Mesenchymal stem cell (in vitro differentiated cells and primary cell): ENCODE measurements around the gene CD2BP2.

Experiments used
- DNase-seq: peaks from one replicate; pipeline ENCODE4 v3.0.0-alpha.2; 2013
- H2AFZ ChIP-seq: one replicate; pipeline ENCODE4 v1.6.1; 2013; ENCODE audit warnings: low read depth, mild to moderate bottlenecking, control low read depth, inconsistent platforms, low read length, moderate library complexity
- H2AK5ac ChIP-seq: 2 replicates; pipeline ENCODE4 v1.6.1; 2013; ENCODE audit warnings: low read length, moderate library complexity, mild to moderate bottlenecking, inconsistent platforms; ENCODE audit not compliant: severe bottlenecking
- H2BK120ac ChIP-seq: one replicate; pipeline ENCODE4 v1.6.1; 2013; ENCODE audit warnings: low read depth, mild to moderate bottlenecking, inconsistent platforms, low read length, moderate library complexity
- H2BK12ac ChIP-seq, 2 experiments: one replicate each; pipeline ENCODE4 v1.6.1; 2013; ENCODE audit warnings: inconsistent platforms in 2 of 2, low read length in 2 of 2, mild to moderate bottlenecking in 2 of 2, moderate library complexity in 2 of 2, control low read depth in 1 of 2
- H2BK15ac ChIP-seq: one replicate; pipeline ENCODE4 v1.6.1; 2013; ENCODE audit warnings: mild to moderate bottlenecking, low read depth, inconsistent platforms; ENCODE audit not compliant: poor library complexity, severe bottlenecking
- H2BK5ac ChIP-seq: 2 replicates; pipeline ENCODE4 v1.6.1; 2013; ENCODE audit warnings: low read depth, mild to moderate bottlenecking, low read length, control low read depth, inconsistent platforms; ENCODE audit not compliant: poor library complexity, severe bottlenecking
- H3K14ac ChIP-seq, 2 experiments: one replicate each; pipeline ENCODE4 v1.6.1; 2013; ENCODE audit warnings: inconsistent platforms in 2 of 2, low read length in 2 of 2, control low read depth in 1 of 2, mild to moderate bottlenecking in 1 of 2, moderate library complexity in 1 of 2
- H3K18ac ChIP-seq, 2 experiments: one replicate each; pipeline ENCODE4 v1.6.1; 2013; ENCODE audit warnings: inconsistent platforms in 2 of 2, low read length in 2 of 2, control low read depth in 1 of 2, low read depth in 1 of 2, mild to moderate bottlenecking in 1 of 2
- H3K23ac ChIP-seq, 2 experiments: one replicate each; pipeline ENCODE4 v1.6.1; 2013; ENCODE audit warnings: inconsistent platforms in 2 of 2, low read length in 2 of 2, mild to moderate bottlenecking in 2 of 2, moderate library complexity in 2 of 2, control low read depth in 1 of 2
- H3K27ac ChIP-seq: 2 replicates; pipeline ENCODE4 v1.5.1; 2013; ENCODE audit warnings: mild to moderate bottlenecking, moderate library complexity, low read length, control low read depth, inconsistent platforms; ENCODE audit not compliant: poor library complexity, severe bottlenecking
- H3K27me3 ChIP-seq, 2 experiments: 2 replicates each; pipeline versions ENCODE4 v1.6.1 to v1.7.0; 2013; ENCODE audit warnings: low read length in 2 of 2, mild to moderate bottlenecking in 2 of 2, moderate library complexity in 2 of 2, control low read depth in 1 of 2, inconsistent platforms in 1 of 2; ENCODE audit not compliant: control insufficient read depth in 1 of 2, insufficient read depth in 1 of 2
- H3K36me3 ChIP-seq, 2 experiments: 2 replicates each; pipeline versions ENCODE4 v1.6.1 to v1.7.0; 2013; ENCODE audit warnings: low read length in 2 of 2, control low read depth in 1 of 2, inconsistent platforms in 1 of 2, low read depth in 1 of 2, mild to moderate bottlenecking in 1 of 2; ENCODE audit not compliant: insufficient read depth in 2 of 2, control insufficient read depth in 1 of 2
- H3K4ac ChIP-seq, 2 experiments: one replicate each; pipeline ENCODE4 v1.6.1; 2013; ENCODE audit warnings: inconsistent platforms in 2 of 2, low read length in 2 of 2, mild to moderate bottlenecking in 2 of 2, moderate library complexity in 2 of 2, control low read depth in 1 of 2, low read depth in 1 of 2
- H3K4me1 ChIP-seq: 2 replicates; pipeline ENCODE4 v1.6.1; 2013; ENCODE audit warnings: low read depth, low read length, control low read depth; ENCODE audit not compliant: control insufficient read depth, insufficient read depth
- H3K4me2 ChIP-seq: 2 replicates; pipeline ENCODE4 v1.6.1; 2013; ENCODE audit warnings: low read length, mild to moderate bottlenecking, inconsistent platforms; ENCODE audit not compliant: poor library complexity, severe bottlenecking
- H3K4me3 ChIP-seq, 2 experiments: 2 replicates each; pipeline versions ENCODE4 v1.5.1 to v1.7.0; 2013; ENCODE audit warnings: low read length in 2 of 2, mild to moderate bottlenecking in 2 of 2, control low read depth in 1 of 2, low read depth in 1 of 2; ENCODE audit not compliant: insufficient read depth in 1 of 2
- H3K79me1 ChIP-seq: replicated peaks from 2 replicates; pipeline ENCODE4 v1.6.1; 2013; ENCODE audit warnings: mild to moderate bottlenecking, control low read depth, low read length, inconsistent platforms; ENCODE audit not compliant: poor library complexity, severe bottlenecking
- H3K9ac ChIP-seq: 2 replicates; pipeline ENCODE4 v1.7.0; 2013; ENCODE audit warnings: mild to moderate bottlenecking, low read length, moderate library complexity
- H3K9me3 ChIP-seq: 2 replicates; pipeline ENCODE4 v1.7.0; 2013; ENCODE audit warnings: mild to moderate bottlenecking, low read length; ENCODE audit not compliant: control insufficient read depth
- H4K8ac ChIP-seq: one replicate; pipeline ENCODE4 v1.6.1; 2013; ENCODE audit warnings: inconsistent platforms, mild to moderate bottlenecking, low read length, moderate library complexity
- H4K91ac ChIP-seq: one replicate; pipeline ENCODE4 v1.6.1; 2013; ENCODE audit warnings: mild to moderate bottlenecking, low read length, inconsistent platforms
- WGBS: methylation state at CpG from one replicate; pipeline ENCODE4 v1.1.7; 2013; ENCODE audit warnings: mixed read lengths; 5-methylcytosine and 5-hydroxymethylcytosine counted together

CD2BP2 gene

DNA sequence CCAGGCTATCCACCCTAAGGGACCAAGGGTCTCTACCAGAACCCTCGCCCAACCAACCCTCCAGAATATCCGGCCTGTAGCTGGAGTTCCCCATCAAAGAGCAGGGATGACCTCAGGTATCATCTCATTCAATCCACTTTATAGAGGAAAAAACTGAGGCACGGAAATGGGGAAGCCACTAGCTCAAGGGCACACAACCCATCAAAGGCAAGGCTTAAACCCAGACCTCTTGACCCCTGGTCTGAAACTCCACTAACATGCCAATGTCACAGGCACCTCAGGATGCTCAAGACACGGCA lies 13.6 kb upstream of the CD2BP2 start:
- peak overlapping the region; percentile 45 for H2AK5ac ChIP-seq
- H3K14ac ChIP-seq, result peak overlapping the region in 1 of 2 experiments; percentile 78
- H3K23ac ChIP-seq, result peak overlapping the region in 1 of 2 experiments; percentile 79
- peaks cover 25% of the 10 kb centered on the region for H3K4me1 ChIP-seq
- H2BK5ac ChIP-seq, result peak overlapping the region; percentile 21
- H3K9me3 ChIP-seq, result no peaks in the 10 kb centered on the region
- no peak overlapping the region for H4K91ac ChIP-seq
- no peak overlapping the region for H2BK15ac ChIP-seq
- H3K27me3 ChIP-seq, result no peaks in the 10 kb centered on the region
- peak overlapping the region; percentile 93 for H3K4me2 ChIP-seq
- H2BK120ac ChIP-seq, result no peak overlapping the region
- DNase-seq, result no peak
- H2BK12ac ChIP-seq, result peak overlapping the region in 1 of 2 experiments; percentile 19
- H3K4me3 ChIP-seq, result peak overlapping the region; percentile 71 to 98
- peak overlapping the region; percentile 89 for H3K9ac ChIP-seq
- no peak overlapping the region for H4K8ac ChIP-seq
- 47% methylated on average over 4 of the region's 4 CpGs for WGBS
- peaks cover 2% of the 10 kb centered on the region for H3K79me1 ChIP-seq
- H3K27ac ChIP-seq, result peak overlapping the region; percentile 79
- no peak overlapping the region for H2AFZ ChIP-seq
- peak overlapping the region; percentile 12 to 53 for H3K18ac ChIP-seq
- H3K36me3 ChIP-seq, result peaks cover 18 to 27% of the 10 kb centered on the region in 2 experiments
- peak overlapping the region in 1 of 2 experiments; percentile 45 for H3K4ac ChIP-seq

DNA sequence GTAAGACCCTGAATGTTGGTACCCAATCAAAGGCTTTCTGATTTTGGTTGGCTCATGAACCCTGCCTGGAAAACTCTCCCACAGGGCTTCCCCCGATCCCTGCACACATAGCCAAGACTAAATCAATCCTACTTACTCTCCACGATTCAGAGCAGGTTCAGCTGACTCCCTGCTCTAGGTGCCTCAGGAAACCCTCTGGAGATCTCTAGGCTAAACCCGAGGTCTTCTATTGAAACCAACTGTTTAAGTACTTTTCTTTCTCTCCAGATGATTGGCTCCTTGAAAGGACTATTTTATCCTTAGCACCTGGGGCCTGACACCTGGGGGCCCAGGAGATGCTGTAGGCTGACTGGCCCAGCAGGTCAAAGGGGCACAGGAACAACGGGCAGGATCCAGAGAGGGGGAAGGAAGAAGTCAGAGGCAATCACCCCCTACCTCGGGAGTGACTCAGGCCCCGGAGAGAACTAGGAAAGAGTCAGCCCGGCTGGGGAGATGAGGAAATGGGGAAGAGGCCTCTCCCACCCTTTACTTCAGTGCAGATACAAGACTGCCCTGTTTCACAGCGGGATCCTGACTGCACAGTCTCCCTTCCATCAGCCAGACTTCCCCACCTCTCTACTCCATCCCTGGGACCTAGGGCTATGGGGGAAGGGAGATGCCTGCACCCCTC lies 13.1 kb upstream of the CD2BP2 start:
- DNase-seq, result peak; percentile 72

GRCh38 chr16:30367349-30368009 lies 12.4 kb upstream of the CD2BP2 start:
- no peak for DNase-seq
- Histone ChIP-seq H3K27ac (no peak overlapping the region), H2AK5ac (no peak overlapping the region), H2BK120ac (no peak overlapping the region), H3K9ac (peak overlapping the region; percentile 89), H3K36me3 (peaks cover 21 to 39% of the 10 kb centered on the region in 2 experiments), H2BK12ac (no peak overlapping the region), H3K4me1 (peaks cover 26% of the 10 kb centered on the region), H3K79me1 (peaks cover 4% of the 10 kb centered on the region), H3K27me3 (no peaks in the 10 kb centered on the region), H3K23ac (peak overlapping the region in 1 of 2 experiments; percentile 37), H2BK5ac (no peak overlapping the region), H4K91ac (no peak overlapping the region), H3K4ac (no peak overlapping the region), H3K14ac (no peak overlapping the region), H4K8ac (no peak overlapping the region), H3K9me3 (no peaks in the 10 kb centered on the region), H2BK15ac (no peak overlapping the region), H3K4me3 (peak overlapping the region in 1 of 2 experiments; percentile 98), H3K4me2 (peak overlapping the region; percentile 93), H3K18ac (no peak overlapping the region), H2AFZ (no peak overlapping the region)
- WGBS, result 94% methylated on average over 10 of the region's 10 CpGs

More for the DNA sequence above, 13.1 kb upstream of the CD2BP2 start:
- Histone ChIP-seq H2BK12ac (peak overlapping the region in 1 of 2 experiments; percentile 19), H3K9me3 (no peaks in the 10 kb centered on the region), H2BK120ac (no peak overlapping the region), H3K36me3 (peaks cover 20 to 32% of the 10 kb centered on the region in 2 experiments), H2BK15ac (no peak overlapping the region), H2AFZ (no peak overlapping the region), H3K79me1 (peaks cover 2% of the 10 kb centered on the region), H3K23ac (peak overlapping the region in 1 of 2 experiments; percentile 79), H3K4me1 (peaks cover 25% of the 10 kb centered on the region), H3K4ac (peak overlapping the region in 1 of 2 experiments; percentile 45), H3K4me2 (peak overlapping the region; percentile 93), H3K9ac (peak overlapping the region; percentile 89), H3K4me3 (peak overlapping the region; percentile 71 to 98), H4K91ac (no peak overlapping the region), H3K18ac (no peak overlapping the region), H2AK5ac (peak overlapping the region; percentile 62), H3K27me3 (no peaks in the 10 kb centered on the region), H2BK5ac (peak overlapping the region; percentile 21), H4K8ac (no peak overlapping the region), H3K27ac (peak overlapping the region; percentile 79), H3K14ac (peak overlapping the region in 1 of 2 experiments; percentile 78)
- WGBS, result 33% methylated on average over 5 of the region's 8 CpGs

- Histone ChIP-seq H3K14ac (no peak overlapping the region), H3K27ac (no peak overlapping the region), H2BK12ac (no peak overlapping the region), H3K27me3 (no peaks in the 10 kb centered on the region), H3K9ac (no peak overlapping the region), H2AK5ac (no peak overlapping the region), H3K4me3 (peak overlapping the region in 1 of 2 experiments; percentile 98), H2BK120ac (no peak overlapping the region), H4K91ac (no peak overlapping the region), H3K4me2 (no peak overlapping the region), H3K18ac (no peak overlapping the region), H3K36me3 (peaks cover 21 to 43% of the 10 kb centered on the region in 2 experiments), H3K9me3 (no peaks in the 10 kb centered on the region), H3K4me1 (peaks cover 26% of the 10 kb centered on the region), H2BK5ac (no peak overlapping the region), H3K23ac (no peak overlapping the region), H3K79me1 (peaks cover 4% of the 10 kb centered on the region), H4K8ac (no peak overlapping the region), H2AFZ (no peak overlapping the region), H2BK15ac (no peak overlapping the region), H3K4ac (no peak overlapping the region)
- DNase-seq, result no peak
- 97% methylated on average over 4 of the region's 4 CpGs for WGBS
These were observed 11.4 kb upstream of the CD2BP2 start for GRCh38 chr16:30366511-30366910.
